HG02852 (cell line): ENCODE measurements around the gene SMURF2.

Source experiments
- ATAC-seq: cut with Tn5 transposase; IDR thresholded peaks from one replicate; pipeline ENCODE4 v1.9.1; 2021; ENCODE audit warnings: mild to moderate bottlenecking, moderate library complexity; ENCODE audit not compliant: unreplicated experiment

The SMURF2 gene

GRCh38 chr17:64544742-64545141, 117.4 kb downstream of the SMURF2 start:
- ATAC-seq = no peak

- ATAC-seq = no peak
These were observed 121.9 kb downstream of the SMURF2 start for GRCh38 chr17:64540118-64540776.

- no peak for ATAC-seq
These were observed 123.5 kb downstream of the SMURF2 start for GRCh38 chr17:64538508-64539130.

- no peak for ATAC-seq
These were observed 124.6 kb downstream of the SMURF2 start for GRCh38 chr17:64537488-64537887.

GRCh38 chr17:64536913-64537312, 125.2 kb downstream of the SMURF2 start:
- no peak for ATAC-seq

GRCh38 chr17:64535357-64535756, 126.8 kb downstream of the SMURF2 start:
- no peak for ATAC-seq

- no peak for ATAC-seq
These were observed 127.9 kb downstream of the SMURF2 start for GRCh38 chr17:64534187-64534586.

GRCh38 chr17:64533784-64534183, 128.3 kb downstream of the SMURF2 start:
- no peak for ATAC-seq

- no peak for ATAC-seq
These were observed 129.7 kb downstream of the SMURF2 start for GRCh38 chr17:64532409-64532808.

- ATAC-seq = no peak
These were observed 130.1 kb downstream of the SMURF2 start for GRCh38 chr17:64531955-64532371.

- no peak for ATAC-seq
These were observed 132.9 kb downstream of the SMURF2 start for GRCh38 chr17:64529221-64529620.

- no peak for ATAC-seq
These were observed 134.2 kb downstream of the SMURF2 start for GRCh38 chr17:64527914-64528313.

- ATAC-seq = no peak
These were observed 141.7 kb downstream of the SMURF2 start for GRCh38 chr17:64520359-64520758.

- ATAC-seq = no peak
These were observed 142.5 kb downstream of the SMURF2 start for GRCh38 chr17:64519601-64520000.

GRCh38 chr17:64515829-64516228, 146.3 kb downstream of the SMURF2 start:
- ATAC-seq = no peak

GRCh38 chr17:64515419-64515818, 146.7 kb downstream of the SMURF2 start:
- ATAC-seq = no peak

GRCh38 chr17:64509179-64509578, 152.9 kb downstream of the SMURF2 start:
- ATAC-seq = no peak

GRCh38 chr17:64508683-64509082, 153.4 kb downstream of the SMURF2 start:
- no peak for ATAC-seq

- peak; percentile 20 for ATAC-seq
These were observed 154.7 kb downstream of the SMURF2 start for GRCh38 chr17:64507413-64507782.

GRCh38 chr17:64506576-64507412, 155.3 kb downstream of the SMURF2 start, which contains the start of gene CEP95:
CEP95 (plus strand) TSS chr17:64506977; CDS start chr17:64507098, 121 bp downstream.
- peak; percentile 52 for ATAC-seq

GRCh38 chr17:64506201-64506575, 155.9 kb downstream of the SMURF2 start, which contains the start of gene DDX5:
DDX5 (minus strand) TSS chr17:64506289; CDS start chr17:64506119, 170 bp downstream.
- ATAC-seq = no peak
